ENCODE results near the gene ZNF284. TPM values are rescaled to one million over a fixed set of nuclear protein-coding genes. Genes with fewer than 3 reads are reported as not detected.

ZNF284 gene
- total RNA-seq, 1 donor: 3.8 TPM

GRCh38 chr19:44050740-44051649, 21.0 kb upstream of the ZNF284 start:
- H3K4me3 ChIP-seq (ENCODE audit: low read depth, low read length): peak overlapping the region; percentile 95
- TF ChIP-seq CTCF (IDR thresholded peaks at IDR 0.05; ENCODE audit: insufficient read depth, low read length): no peak
- DNase-seq (ENCODE audit: low read depth): no peak

GRCh38 chr19:44051650-44052402, 20.1 kb upstream of the ZNF284 start, which contains the start of gene ZNF223:
Gene ZNF223 (plus strand): TSS chr19:44052036. CDS start chr19:44055177, 3,141 bp downstream.
- H3K4me3 ChIP-seq (ENCODE audit: low read depth, low read length): peak within 1 kb of the TSS; percentile 95
- peak; percentile 92 for DNase-seq (ENCODE audit: low read depth)
- TF ChIP-seq CTCF (IDR thresholded peaks at IDR 0.05; ENCODE audit: insufficient read depth, low read length): no peak

DNA sequence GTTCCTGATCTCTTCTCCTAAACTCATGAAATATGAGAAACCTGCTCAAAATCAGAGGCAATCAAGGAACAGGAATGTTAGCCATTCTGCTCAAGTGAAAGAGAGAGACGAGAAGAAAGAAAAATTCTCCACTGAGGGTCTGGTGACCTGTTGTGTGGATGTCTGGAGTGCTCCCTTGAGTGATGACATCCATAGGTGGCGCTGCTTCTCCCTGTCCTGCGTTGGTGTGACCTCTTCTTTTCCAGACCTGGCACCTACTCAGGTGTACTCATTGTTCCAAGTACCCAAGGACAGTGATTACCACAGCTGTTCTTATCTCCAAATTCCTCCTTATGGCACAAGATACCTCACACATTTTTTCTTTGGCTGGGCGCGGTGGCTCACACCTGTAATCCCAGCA, 16.1 kb upstream of the ZNF284 start:
- H3K4me3 ChIP-seq (ENCODE audit: low read depth, low read length): no peak overlapping the region
- no peak for DNase-seq (ENCODE audit: low read depth)
- no peak for TF ChIP-seq CTCF (IDR thresholded peaks at IDR 0.05; ENCODE audit: insufficient read depth, low read length)

- no peak for TF ChIP-seq CTCF (IDR thresholded peaks at IDR 0.05; ENCODE audit: insufficient read depth, low read length)
- DNase-seq (ENCODE audit: low read depth): no peak
- H3K4me3 ChIP-seq (ENCODE audit: low read depth, low read length): no peak overlapping the region
Measured at GRCh38 chr19:44059229-44059628, 12.7 kb upstream of the ZNF284 start.

DNA sequence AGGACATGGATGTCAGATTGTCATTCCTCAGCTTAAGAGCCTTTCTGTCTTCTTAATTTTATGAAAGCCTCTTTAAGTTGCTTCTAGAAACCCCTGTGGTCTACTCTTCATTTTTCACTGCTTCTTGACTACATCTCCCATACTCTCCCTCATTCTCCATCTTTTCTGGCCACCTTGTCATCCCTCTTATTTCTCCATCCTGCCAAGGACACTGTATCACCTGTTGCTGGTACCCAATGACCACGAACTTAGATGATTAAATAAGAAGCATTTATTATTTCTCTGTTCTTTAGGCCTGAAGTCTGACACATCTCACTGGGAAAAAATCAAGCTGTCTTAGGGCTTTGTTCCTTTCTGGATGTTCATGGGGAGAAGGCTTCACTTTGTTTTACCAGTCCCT, 10.9 kb upstream of the ZNF284 start:
- TF ChIP-seq CTCF (IDR thresholded peaks at IDR 0.05; ENCODE audit: insufficient read depth, low read length): no peak
- H3K4me3 ChIP-seq (ENCODE audit: low read depth, low read length): no peak overlapping the region
- DNase-seq (ENCODE audit: low read depth): no peak

DNA sequence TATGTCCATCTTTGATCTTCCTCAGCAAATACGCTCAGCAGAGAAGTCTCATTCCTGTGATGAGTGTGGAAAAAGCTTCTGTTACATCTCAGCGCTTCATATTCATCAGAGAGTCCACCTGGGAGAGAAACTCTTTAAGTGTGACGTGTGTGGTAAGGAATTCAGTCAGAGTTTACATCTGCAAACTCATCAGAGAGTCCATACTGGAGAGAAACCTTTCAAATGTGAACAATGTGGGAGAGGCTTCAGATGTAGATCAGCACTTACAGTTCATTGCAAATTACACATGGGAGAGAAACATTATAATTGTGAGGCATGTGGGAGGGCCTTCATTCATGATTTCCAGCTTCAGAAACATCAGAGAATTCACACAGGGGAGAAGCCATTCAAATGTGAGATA, 5.7 kb upstream of the ZNF284 start:
- no peak overlapping the region for H3K4me3 ChIP-seq (ENCODE audit: low read depth, low read length)
- DNase-seq (ENCODE audit: low read depth): no peak
- TF ChIP-seq CTCF (IDR thresholded peaks at IDR 0.05; ENCODE audit: insufficient read depth, low read length): no peak

Measured in fibroblast of the aortic adventitia (primary cell).